Colon (tissue), 2 donors: ENCODE results near the gene AMER2.

Source experiments
- FAIRE-seq: peaks from 2 replicates; lab custom pipeline; 2012; peaks lifted over from hg19 to GRCh38; lab: Jason Lieb, UNC
- donor health status: control.
- donor health status: control.

Gene AMER2

GRCh38 chr13:25151626-25152195 is 20.4 kb downstream of the AMER2 start:
- no peak for FAIRE-seq

GRCh38 chr13:25149711-25150110 is 22.4 kb downstream of the AMER2 start:
- FAIRE-seq = no peak

GRCh38 chr13:25148402-25148771 is 23.7 kb downstream of the AMER2 start:
- FAIRE-seq = no peak

- FAIRE-seq = no peak
These were observed 24.3 kb downstream of the AMER2 start for GRCh38 chr13:25147638-25148401.

GRCh38 chr13:25143706-25144105 is 28.4 kb downstream of the AMER2 start:
- no peak for FAIRE-seq

- no peak for FAIRE-seq
These were observed 31.0 kb downstream of the AMER2 start for GRCh38 chr13:25141042-25141441.

- no peak for FAIRE-seq
These were observed 34.3 kb downstream of the AMER2 start for GRCh38 chr13:25137788-25138115.

- FAIRE-seq = no peak
These were observed 35.0 kb downstream of the AMER2 start for GRCh38 chr13:25136880-25137787.

- no peak for FAIRE-seq
These were observed 36.2 kb downstream of the AMER2 start for GRCh38 chr13:25135896-25136295.

- FAIRE-seq = no peak
These were observed 39.2 kb downstream of the AMER2 start for GRCh38 chr13:25132751-25133390.

GRCh38 chr13:25131881-25132420 is 40.1 kb downstream of the AMER2 start:
- FAIRE-seq = no peak

GRCh38 chr13:25130944-25131343 is 41.1 kb downstream of the AMER2 start:
- no peak for FAIRE-seq

GRCh38 chr13:25118378-25118905 is 53.6 kb downstream of the AMER2 start:
- no peak for FAIRE-seq

- FAIRE-seq = no peak
These were observed 54.8 kb downstream of the AMER2 start for GRCh38 chr13:25117312-25117711.

GRCh38 chr13:25116044-25116443 is 56.0 kb downstream of the AMER2 start:
- FAIRE-seq = no peak

GRCh38 chr13:25114220-25114619 is 57.9 kb downstream of the AMER2 start:
- no peak for FAIRE-seq

- no peak for FAIRE-seq
These were observed 59.3 kb downstream of the AMER2 start for GRCh38 chr13:25112695-25113255.
